HepG2 (cell line): Measurements from ENCODE around the gene SPOPL. TPM values are rescaled to one million over a fixed set of nuclear protein-coding genes. Genes with fewer than 3 reads are reported as not detected.
A peak's percentile ranks its signal among the peaks of the same experiment; 100 is the strongest.

ENCODE experiments used
- ZSCAN25 ChIP-seq: sonication (generic); formaldehyde crosslinking; IDR thresholded peaks from 2 replicates; pipeline ENCODE4 v1.8.0; 2022; ENCODE audit warnings: mild to moderate bottlenecking, missing genetic modification reagents
- polyA plus RNA-seq, 8 experiments: library from polyadenylated mRNA; depleted of rRNA in 3 of 8; stranded (reverse) in 7 of 8; unstranded in 1 of 8; fragments of >200 nt; fragmentation: Illumina TruSeq in 4 of 8; extraction: Trizol in 4 of 8; gene quantifications; 2 replicates each; pipeline versions ENCODE4 v1.2.1 to v1.2.3, GENCODE V29; 2011 to 2016; ENCODE audit warnings: low read depth in 4 of 8, missing spikeins in 1 of 8, mixed read lengths in 1 of 8; ENCODE audit not compliant: insufficient read depth in 1 of 8
- total RNA-seq, 5 experiments: library from RNA; depleted of rRNA; stranded (reverse); fragments of >200 nt; fragmentation: Illumina TruSeq; extraction: Trizol; gene quantifications; 2 replicates each; pipeline ENCODE4 v1.2.3, GENCODE V29; 2016; ENCODE audit warnings: low read depth in 1 of 5
- TF ChIP-seq, protein P1 (sequence below): sonication (generic); formaldehyde crosslinking; IDR thresholded peaks from 2 replicates; pipeline ENCODE4 v1.5.0; 2020; ENCODE audit warnings: mild to moderate bottlenecking, missing genetic modification reagents, borderline replicate concordance
- TF ChIP-seq, protein P2 (sequence below): sonication (generic); formaldehyde crosslinking; IDR thresholded peaks from 2 replicates; pipeline ENCODE4 v1.8.1; 2023; ENCODE audit warnings: mild to moderate bottlenecking, missing genetic modification reagents, borderline replicate concordance
- TF ChIP-seq, protein P3 (sequence below): sonication (generic); formaldehyde crosslinking; IDR thresholded peaks from 2 replicates; pipeline ENCODE4 v1.4.0; 2020; ENCODE audit warnings: mild to moderate bottlenecking, missing genetic modification reagents
- TF ChIP-seq, protein P4 (sequence below): sonication (generic); formaldehyde crosslinking; IDR thresholded peaks from 2 replicates; pipeline ENCODE4 v1.5.1; 2020; ENCODE audit warnings: missing genetic modification reagents, mild to moderate bottlenecking, borderline replicate concordance

The SPOPL gene
- total and polyA plus RNA-seq, 2 of the 13 experiments (the other 11 are each of a cell fraction or from before 2014, with no cell fraction given), result 12.6 to 51.6 TPM

DNA sequence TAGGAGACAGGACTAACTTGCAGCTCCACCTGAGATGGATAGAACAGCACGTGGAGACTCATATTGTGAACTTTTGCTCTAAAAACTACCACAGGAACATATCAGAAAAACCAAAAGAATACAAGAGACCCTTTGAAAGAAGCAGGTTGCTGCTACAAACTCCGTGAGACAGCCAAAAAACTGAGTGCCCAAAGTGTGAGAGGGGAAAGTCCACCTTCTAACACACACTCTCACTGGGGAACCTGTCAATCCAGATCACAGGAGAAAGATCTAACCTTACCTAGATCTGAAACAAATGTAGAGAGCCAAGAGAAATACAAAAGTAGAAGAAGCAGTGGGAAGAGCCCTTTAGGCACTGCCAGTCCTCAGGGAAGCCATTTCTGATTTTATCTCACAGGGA, 46.3 kb upstream of the SPOPL start (continued):
- TF ChIP-seq, protein P1, sequence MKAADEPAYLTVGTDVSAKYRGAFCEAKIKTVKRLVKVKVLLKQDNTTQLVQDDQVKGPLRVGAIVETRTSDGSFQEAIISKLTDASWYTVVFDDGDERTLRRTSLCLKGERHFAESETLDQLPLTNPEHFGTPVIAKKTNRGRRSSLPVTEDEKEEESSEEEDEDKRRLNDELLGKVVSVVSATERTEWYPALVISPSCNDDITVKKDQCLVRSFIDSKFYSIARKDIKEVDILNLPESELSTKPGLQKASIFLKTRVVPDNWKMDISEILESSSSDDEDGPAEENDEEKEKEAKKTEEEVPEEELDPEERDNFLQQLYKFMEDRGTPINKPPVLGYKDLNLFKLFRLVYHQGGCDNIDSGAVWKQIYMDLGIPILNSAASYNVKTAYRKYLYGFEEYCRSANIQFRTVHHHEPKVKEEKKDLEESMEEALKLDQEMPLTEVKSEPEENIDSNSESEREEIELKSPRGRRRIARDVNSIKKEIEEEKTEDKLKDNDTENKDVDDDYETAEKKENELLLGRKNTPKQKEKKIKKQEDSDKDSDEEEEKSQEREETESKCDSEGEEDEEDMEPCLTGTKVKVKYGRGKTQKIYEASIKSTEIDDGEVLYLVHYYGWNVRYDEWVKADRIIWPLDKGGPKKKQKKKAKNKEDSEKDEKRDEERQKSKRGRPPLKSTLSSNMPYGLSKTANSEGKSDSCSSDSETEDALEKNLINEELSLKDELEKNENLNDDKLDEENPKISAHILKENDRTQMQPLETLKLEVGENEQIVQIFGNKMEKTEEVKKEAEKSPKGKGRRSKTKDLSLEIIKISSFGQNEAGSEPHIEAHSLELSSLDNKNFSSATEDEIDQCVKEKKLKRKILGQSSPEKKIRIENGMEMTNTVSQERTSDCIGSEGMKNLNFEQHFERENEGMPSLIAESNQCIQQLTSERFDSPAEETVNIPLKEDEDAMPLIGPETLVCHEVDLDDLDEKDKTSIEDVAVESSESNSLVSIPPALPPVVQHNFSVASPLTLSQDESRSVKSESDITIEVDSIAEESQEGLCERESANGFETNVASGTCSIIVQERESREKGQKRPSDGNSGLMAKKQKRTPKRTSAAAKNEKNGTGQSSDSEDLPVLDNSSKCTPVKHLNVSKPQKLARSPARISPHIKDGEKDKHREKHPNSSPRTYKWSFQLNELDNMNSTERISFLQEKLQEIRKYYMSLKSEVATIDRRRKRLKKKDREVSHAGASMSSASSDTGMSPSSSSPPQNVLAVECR (CRISPR knock-in tag), result 0 out of 2 replicates have a peak, but pooled peaks have one; percentile 19
- TF ChIP-seq, protein P2, sequence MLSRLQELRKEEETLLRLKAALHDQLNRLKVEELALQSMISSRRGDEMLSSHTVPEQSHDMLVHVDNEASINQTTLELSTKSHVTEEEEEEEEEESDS (CRISPR knock-in tag), result no peak
- TF ChIP-seq, protein P3, sequence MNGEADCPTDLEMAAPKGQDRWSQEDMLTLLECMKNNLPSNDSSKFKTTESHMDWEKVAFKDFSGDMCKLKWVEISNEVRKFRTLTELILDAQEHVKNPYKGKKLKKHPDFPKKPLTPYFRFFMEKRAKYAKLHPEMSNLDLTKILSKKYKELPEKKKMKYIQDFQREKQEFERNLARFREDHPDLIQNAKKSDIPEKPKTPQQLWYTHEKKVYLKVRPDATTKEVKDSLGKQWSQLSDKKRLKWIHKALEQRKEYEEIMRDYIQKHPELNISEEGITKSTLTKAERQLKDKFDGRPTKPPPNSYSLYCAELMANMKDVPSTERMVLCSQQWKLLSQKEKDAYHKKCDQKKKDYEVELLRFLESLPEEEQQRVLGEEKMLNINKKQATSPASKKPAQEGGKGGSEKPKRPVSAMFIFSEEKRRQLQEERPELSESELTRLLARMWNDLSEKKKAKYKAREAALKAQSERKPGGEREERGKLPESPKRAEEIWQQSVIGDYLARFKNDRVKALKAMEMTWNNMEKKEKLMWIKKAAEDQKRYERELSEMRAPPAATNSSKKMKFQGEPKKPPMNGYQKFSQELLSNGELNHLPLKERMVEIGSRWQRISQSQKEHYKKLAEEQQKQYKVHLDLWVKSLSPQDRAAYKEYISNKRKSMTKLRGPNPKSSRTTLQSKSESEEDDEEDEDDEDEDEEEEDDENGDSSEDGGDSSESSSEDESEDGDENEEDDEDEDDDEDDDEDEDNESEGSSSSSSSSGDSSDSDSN, result 0 out of 2 replicates have a peak, but pooled peaks have one; percentile 7
- TF ChIP-seq, protein P4, sequence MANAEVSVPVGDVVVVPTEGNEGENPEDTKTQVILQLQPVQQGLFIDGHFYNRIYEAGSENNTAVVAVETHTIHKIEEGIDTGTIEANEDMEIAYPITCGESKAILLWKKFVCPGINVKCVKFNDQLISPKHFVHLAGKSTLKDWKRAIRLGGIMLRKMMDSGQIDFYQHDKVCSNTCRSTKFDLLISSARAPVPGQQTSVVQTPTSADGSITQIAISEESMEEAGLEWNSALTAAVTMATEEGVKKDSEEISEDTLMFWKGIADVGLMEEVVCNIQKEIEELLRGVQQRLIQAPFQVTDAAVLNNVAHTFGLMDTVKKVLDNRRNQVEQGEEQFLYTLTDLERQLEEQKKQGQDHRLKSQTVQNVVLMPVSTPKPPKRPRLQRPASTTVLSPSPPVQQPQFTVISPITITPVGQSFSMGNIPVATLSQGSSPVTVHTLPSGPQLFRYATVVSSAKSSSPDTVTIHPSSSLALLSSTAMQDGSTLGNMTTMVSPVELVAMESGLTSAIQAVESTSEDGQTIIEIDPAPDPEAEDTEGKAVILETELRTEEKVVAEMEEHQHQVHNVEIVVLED (CRISPR knock-in tag), result 0 out of 2 replicates have a peak, but pooled peaks have one; percentile 19
- TF ChIP-seq ZSCAN25 (CRISPR knock-in tag), result no peak
